ENCODE results near the gene REST.
"Not testable (repeated sequence)": the region's sequence is repeated elsewhere in the genome, so short reads cannot be mapped to it uniquely, and the experiment has no call there.

REST gene, protein sequence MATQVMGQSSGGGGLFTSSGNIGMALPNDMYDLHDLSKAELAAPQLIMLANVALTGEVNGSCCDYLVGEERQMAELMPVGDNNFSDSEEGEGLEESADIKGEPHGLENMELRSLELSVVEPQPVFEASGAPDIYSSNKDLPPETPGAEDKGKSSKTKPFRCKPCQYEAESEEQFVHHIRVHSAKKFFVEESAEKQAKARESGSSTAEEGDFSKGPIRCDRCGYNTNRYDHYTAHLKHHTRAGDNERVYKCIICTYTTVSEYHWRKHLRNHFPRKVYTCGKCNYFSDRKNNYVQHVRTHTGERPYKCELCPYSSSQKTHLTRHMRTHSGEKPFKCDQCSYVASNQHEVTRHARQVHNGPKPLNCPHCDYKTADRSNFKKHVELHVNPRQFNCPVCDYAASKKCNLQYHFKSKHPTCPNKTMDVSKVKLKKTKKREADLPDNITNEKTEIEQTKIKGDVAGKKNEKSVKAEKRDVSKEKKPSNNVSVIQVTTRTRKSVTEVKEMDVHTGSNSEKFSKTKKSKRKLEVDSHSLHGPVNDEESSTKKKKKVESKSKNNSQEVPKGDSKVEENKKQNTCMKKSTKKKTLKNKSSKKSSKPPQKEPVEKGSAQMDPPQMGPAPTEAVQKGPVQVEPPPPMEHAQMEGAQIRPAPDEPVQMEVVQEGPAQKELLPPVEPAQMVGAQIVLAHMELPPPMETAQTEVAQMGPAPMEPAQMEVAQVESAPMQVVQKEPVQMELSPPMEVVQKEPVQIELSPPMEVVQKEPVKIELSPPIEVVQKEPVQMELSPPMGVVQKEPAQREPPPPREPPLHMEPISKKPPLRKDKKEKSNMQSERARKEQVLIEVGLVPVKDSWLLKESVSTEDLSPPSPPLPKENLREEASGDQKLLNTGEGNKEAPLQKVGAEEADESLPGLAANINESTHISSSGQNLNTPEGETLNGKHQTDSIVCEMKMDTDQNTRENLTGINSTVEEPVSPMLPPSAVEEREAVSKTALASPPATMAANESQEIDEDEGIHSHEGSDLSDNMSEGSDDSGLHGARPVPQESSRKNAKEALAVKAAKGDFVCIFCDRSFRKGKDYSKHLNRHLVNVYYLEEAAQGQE

DNA sequence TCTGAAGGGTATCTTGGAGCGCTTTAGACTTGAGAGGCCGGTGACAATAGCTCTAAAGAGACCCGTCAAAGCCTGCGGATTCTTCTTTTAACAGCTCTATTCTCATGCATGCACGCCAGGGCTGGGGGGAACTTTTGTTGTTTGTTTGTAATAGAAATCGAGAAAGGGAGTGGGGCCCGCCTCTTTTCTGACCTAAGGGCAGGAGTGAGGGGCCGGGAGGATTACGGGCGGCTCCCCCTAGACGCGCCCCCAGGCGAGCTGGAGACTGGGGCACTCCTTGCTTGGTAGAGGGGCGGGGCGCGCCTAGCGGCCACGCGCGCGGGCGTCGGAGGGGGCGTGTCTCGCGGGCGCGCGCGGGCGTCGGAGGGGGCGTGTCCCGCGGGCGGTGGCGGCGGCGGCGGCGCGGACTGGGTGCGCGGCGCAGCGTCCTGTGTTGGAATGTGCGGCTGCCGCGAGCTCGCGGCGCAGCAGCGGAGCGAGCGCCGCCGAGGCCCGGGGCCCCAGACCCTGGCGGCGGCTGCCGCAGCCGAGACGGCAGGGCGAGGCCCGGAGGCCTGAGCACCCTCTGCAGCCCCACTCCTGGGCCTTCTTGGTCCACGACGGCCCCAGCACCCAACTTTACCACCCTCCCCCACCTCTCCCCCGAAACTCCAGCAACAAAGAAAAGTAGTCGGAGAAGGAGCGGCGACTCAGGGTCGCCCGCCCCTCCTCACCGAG is at the start of gene REST:
Gene REST, plus strand, starts transcription at position 412 of the 717 bp plus-strand sequence. CDS start 2,739 bp downstream, outside the sequence.
- DNase-seq (ENCODE audit: low spot score) = peak; percentile 71

- DNase-seq (ENCODE audit: low spot score) = no peak
These were observed 47.9 kb upstream of the REST start for GRCh38 chr4:56859841-56860240.

DNA sequence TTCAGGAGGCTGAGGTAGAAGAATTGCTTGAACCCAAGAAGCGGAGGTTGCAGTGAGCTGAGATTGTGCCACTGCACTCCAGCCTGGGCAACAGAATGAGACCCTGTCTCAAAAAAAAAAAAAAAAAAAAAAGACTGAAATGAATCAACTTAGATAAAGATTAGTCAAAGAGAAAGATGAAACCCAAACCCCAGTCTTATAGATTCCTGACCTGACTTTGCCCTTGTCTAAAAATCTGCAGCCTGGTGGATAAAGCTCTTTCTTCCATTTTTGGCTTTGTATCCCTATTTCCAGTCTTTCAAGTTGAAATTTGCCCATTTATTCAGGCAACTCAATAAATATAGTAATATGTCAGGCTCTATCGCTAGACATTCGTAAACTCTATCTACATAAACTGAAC is 46.9 kb upstream of the REST start:
- DNase-seq (ENCODE audit: low spot score) = no peak

DNA sequence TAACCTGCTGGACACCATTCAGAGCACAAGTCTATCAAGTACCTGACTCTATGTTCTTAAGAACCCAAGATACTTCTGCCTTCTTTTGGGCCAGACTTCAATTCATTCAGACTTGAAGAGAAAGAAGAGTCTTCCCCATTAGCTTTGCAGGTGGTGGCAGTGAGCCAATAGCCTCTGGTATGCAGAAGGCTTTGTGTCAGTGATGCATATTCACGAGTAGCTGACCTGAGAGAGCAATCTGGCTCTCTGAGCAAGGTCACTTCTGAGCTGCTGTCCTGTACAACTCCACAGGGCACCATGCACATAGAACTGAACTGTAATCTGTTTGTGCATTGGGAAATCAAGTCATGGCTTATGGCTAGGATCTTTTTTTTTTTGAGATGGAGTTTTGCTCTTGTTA is 46.3 kb upstream of the REST start:
- DNase-seq (ENCODE audit: low spot score) = no peak

GRCh38 chr4:56863441-56864139 is 44.1 kb upstream of the REST start:
- DNase-seq (ENCODE audit: low spot score) = no peak

DNA sequence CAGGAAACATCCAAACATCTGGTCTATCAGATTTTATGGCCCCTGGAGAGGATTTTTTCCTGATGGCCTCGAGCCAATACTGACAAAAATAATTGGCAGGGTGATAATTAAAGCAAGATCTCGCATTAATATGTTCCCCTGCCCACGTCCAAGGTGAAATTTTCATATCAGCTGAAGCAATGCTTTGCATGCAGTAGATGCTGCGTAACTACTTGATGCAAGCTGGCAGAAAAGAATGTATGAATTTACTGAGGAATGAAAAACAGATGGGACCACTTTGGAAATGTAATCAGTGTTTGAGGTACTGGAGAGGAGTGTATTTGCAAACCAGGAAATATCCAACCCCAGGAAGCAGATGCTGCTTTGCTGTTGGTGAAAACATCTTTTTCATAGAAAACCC is 36.8 kb upstream of the REST start:
- peak; percentile 4 for DNase-seq (ENCODE audit: low spot score)

DNA sequence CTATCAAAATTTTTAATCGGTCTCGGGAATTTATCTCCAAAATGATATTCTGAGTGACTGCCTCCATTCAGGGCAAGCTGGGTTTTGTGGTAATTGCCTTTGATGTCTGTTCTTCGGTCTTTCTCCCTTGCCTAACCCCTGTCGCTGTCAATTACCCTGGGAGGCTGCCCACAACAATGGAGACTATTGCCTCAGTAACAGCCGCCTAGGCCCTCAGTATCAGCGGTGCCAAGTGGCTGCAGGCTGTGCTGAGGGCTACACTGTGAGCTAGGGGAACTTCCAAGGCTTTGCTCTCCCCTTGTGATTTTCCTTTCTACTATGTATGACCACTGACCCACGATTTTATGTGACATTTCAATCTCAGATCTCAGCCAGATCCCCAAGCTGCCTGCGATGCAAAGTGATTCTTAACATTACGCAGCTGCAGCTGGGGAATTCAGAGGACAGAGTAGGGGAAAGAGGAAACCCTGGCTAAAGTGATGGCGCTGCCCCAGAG is 36.3 kb upstream of the REST start:
- peak; percentile 64 for DNase-seq (ENCODE audit: low spot score)

DNA sequence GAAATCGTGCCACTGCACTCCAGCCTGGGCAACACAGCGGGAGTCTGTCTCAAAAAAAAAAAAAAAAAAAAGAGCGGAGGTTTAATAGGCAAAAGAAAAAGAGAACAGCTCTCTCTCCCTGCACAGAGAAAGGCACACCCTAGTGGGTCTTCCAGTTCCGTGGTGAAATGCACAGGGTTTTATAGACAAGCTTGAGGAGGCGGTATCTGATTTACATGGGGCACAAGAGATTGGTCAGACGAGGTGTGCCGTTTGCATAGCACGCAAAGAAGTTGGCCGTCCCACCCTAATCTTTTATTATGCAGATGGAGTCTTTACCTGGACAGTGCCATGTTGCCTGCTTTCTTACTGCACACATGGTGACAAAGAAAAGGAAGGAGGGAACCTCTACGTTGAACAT is 33.5 kb upstream of the REST start:
- DNase-seq (ENCODE audit: low spot score) = no peak

- DNase-seq (ENCODE audit: low spot score) = no peak
These were observed 32.8 kb upstream of the REST start for GRCh38 chr4:56874923-56875322.

DNA sequence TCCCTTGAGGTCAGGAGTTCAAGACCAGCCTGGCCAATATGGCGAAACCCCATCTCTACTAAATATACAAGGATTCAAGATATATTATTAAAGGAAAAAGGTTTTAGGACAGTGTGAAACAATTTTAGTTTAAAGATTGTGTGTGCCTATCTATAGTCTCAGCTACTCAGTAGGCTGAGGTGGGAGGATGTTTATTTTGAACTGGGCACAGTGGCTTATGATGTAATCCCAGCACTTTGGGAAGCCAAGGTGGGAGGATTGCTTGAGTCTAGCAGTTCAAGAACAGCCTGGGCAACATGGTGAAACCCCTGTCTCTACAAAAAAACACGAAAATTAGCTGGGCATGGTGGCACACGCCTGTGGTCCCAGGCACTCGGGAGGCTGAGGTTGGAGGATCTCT is 31.4 kb upstream of the REST start:
- DNase-seq (ENCODE audit: low spot score) = no peak

DNA sequence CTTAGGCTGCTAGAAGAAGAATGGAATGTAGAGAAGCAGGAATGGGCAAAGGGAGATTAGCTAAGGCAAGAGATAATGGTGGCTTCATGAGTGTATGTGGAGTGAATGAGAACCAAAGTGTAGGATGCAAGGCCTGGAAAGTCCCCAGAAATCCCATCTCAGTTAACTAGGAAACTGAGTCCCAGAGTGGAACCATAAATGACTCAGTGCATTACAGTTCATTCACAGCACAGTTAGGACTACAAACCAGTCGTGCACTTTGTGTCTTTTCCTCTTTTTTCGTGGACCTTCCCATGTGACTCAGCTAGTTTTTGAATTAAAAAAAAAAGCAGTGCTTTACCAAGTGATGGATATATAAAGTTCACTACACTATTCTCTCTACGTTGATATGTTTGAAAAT is 27.7 kb upstream of the REST start:
- no peak for DNase-seq (ENCODE audit: low spot score)

DNA sequence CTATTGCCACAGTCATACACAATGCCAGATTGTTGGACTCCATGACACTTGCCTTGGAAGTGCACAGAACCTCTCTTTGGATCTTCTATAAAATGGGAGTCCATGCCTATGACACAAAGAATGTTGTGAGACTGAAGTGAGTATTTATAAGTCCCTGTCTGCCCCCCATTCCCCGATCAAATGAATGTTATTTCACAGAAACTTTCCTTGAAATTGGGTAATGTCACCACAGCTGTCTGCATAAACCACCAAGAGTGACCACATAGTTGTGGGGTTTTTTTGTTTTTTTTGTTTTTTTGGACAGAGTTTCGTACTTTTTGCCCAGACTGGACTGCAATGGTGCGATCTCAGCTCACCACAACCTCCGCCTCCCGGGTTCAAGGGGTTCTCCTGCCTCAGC is 27.1 kb upstream of the REST start:
- DNase-seq (ENCODE audit: low spot score) = no peak

DNA sequence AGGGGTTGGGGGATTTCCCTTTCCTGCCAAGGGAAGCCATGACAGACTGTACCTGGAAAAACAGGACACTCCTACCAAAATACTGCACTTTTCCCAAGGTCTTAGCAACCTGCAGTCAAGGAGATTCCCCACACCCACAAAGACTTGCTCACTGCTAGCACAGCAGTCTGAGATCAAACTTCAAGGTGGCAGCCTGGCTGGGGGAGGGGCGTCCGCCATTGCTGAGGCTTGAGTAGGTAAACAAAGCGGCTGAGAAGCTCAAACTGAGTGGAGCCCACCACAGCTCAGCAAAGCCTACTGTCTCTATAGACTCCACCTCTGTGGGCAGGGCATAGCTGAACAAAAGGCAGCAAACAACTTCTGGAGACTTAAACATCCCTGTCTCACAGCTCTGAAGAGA is 23.2 kb upstream of the REST start:
- DNase-seq (ENCODE audit: low spot score) = not testable (repeated sequence)

DNA sequence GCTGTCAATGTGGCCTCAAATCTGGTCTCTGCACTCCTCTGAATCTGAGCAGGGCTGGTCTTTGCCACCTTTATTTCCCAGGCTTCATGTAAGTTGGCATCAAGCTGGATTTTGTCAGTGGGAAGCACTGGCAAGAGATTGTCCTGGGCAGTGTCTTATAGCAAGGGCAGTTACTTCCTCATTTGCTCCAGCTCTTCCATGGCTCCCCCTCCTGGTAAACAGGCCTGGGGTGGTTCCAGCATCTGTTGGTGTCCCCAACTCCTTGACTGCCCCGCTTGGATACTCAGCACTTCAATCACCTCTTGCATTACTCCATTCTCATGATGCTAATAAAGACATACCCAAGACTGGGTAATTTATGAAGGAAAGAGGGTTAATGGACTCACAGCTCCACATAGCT is 15.0 kb upstream of the REST start:
- DNase-seq (ENCODE audit: low spot score) = no peak

- DNase-seq (ENCODE audit: low spot score) = not testable (repeated sequence)
These were observed 9.9 kb upstream of the REST start for GRCh38 chr4:56897842-56898241.

DNA sequence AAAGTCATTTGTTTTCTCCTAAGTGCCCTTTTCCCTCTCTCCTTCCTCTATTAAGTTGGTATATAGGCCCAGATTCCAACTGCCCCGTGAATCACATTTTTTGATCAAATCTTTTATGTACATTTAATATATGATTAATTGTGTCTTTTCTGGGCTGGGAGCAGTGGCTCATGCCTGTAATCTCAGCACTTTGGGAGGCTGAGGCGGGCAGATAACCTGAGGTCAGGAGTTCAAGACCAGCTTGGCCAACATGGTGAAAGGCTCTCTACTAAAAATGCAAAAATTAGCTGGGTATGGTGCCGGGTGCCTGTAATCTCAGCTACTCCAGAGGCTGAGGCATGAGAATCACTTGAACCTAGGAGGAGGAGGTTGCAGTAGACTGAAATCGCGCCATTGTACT is 7.5 kb upstream of the REST start:
- not testable (repeated sequence) for DNase-seq (ENCODE audit: low spot score)

- no peak for DNase-seq (ENCODE audit: low spot score)
These were observed 5.0 kb upstream of the REST start for GRCh38 chr4:56902703-56903102.

GRCh38 chr4:56905796-56906195 is 1.9 kb upstream of the REST start:
- no peak for DNase-seq (ENCODE audit: low spot score)

GRCh38 chr4:56906489-56907393 is 959 bp upstream of the REST start:
- DNase-seq (ENCODE audit: low spot score) = no peak

All from Ammon's horn (tissue), 1 donor.